GM06990 (cell line): ENCODE results near the gene CCL20.

Experiments used
- DNase-seq: peaks from one replicate; pipeline ENCODE4 v3.0.0-alpha.2; 2011; ENCODE audit not compliant: insufficient read length; ENCODE audit errors: extremely low read depth
- H3K27me3 ChIP-seq: replicated peaks from 2 replicates; pipeline ENCODE4 v1.6.0; 2011; ENCODE audit warnings: low read length; ENCODE audit not compliant: control insufficient read depth, insufficient read depth
- H3K36me3 ChIP-seq: 2 replicates; pipeline ENCODE4 v1.5.1; 2011; ENCODE audit warnings: low read length; ENCODE audit not compliant: control insufficient read depth, insufficient read depth
- H3K4me3 ChIP-seq: replicated peaks from 2 replicates; pipeline ENCODE4 v1.5.1; 2011; ENCODE audit warnings: low read depth, mild to moderate bottlenecking, control low read depth, low read length
- CTCF ChIP-seq: IDR thresholded peaks from 2 replicates; pipeline ENCODE4 v1.5.1; 2011; ENCODE audit warnings: low read length, control low read depth, mild to moderate bottlenecking, inconsistent platforms; ENCODE audit not compliant: insufficient read depth, poor library complexity, severe bottlenecking

Gene CCL20

GRCh38 chr2:227772932-227773331, 40.7 kb upstream of the CCL20 start:
- Histone ChIP-seq H3K27me3 (no peaks in the 10 kb centered on the region), H3K4me3 (no peak overlapping the region), H3K36me3 (no peaks in the 10 kb centered on the region)
- TF ChIP-seq CTCF, result no peak
- no peak for DNase-seq

DNA sequence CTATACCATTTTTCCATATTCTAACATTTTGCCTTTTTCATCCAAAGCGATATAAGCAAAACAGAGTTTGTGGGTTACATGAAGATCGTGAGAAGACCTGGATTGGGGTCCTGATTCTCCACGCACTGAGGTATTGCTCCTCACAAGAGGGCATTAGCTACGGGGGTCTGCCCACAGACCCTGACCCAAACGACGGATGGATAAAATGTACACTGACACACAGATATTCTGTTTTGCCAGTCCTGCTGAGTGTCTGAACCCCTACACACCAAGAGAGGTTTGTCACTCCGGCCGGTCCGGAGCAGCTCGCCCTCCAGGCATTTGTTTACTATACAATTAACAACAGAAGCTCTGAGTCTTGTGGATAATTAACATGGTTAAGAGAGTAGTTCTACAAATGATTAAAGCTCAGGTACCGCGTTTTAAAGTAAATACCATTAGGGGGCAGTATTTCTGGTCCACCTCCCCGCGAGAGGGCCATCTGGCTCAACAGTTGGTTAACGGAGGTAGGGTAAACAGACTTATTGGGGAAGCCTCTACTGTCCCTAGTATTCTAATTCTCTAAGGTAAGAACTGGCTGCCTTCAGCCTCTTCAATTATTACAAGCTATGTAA, 39.5 kb upstream of the CCL20 start:
- Histone ChIP-seq H3K4me3 (no peak overlapping the region), H3K36me3 (no peaks in the 10 kb centered on the region), H3K27me3 (no peaks in the 10 kb centered on the region)
- peak; percentile 61 for TF ChIP-seq CTCF
- no peak for DNase-seq

DNA sequence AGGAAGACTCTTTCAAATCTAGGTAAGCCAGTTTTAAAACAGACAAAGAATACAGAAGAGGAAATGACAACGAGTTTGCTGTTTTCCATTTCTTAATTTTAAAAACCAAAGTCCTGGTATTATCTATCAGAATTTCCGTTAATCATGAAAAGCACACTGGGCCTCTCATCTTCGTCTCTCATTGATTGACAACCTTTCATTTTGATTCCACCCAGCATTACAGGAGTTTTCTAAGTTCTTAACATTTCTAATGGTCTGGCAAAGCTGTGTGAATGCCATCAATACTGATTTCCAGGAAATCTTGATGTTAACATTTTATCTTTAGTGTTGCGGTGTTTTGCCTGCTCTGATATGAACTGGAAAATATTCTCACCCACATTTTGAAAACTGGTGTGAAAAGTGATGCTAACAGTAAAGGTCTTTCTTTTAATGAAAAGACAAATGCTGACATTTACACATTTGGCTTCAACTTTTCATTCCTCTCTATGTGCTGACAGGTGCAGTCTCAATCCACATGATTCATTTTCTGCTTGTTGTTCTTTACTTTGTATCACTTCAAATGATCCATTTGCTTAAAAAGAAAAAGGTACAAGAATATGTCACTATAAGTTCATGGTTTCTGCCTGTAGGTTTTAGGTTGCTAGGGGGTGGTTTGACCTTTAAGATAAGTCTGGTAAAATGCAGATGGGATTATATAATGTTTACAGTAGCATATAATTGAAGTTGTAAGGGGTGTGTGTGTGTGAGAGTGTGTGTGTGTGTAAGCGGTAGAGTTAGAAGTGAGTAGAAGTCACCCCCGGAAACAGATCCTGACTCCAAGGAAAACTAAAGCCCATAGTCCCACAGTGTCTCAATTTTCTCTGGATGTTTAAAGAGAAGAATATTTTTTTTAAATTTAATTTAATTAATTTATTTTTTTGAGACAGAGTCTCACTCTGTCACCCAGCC, 38.5 kb upstream of the CCL20 start:
- Histone ChIP-seq H3K4me3 (no peak overlapping the region), H3K36me3 (no peaks in the 10 kb centered on the region), H3K27me3 (no peaks in the 10 kb centered on the region)
- TF ChIP-seq CTCF, result no peak
- no peak for DNase-seq

GRCh38 chr2:227780981-227781615, 32.5 kb upstream of the CCL20 start:
- no peak for TF ChIP-seq CTCF
- Histone ChIP-seq H3K27me3 (no peaks in the 10 kb centered on the region), H3K4me3 (no peak overlapping the region), H3K36me3 (no peaks in the 10 kb centered on the region)
- DNase-seq, result no peak

- no peak overlapping the region for H3K4me3 ChIP-seq
- no peak for TF ChIP-seq CTCF
- H3K36me3 ChIP-seq, result no peaks in the 10 kb centered on the region
- DNase-seq, result no peak
- no peaks in the 10 kb centered on the region for H3K27me3 ChIP-seq
Observed at GRCh38 chr2:227781841-227782240, 31.8 kb upstream of the CCL20 start.
